ENCODE results near the gene FAM50B.

FAM50B gene

DNA sequence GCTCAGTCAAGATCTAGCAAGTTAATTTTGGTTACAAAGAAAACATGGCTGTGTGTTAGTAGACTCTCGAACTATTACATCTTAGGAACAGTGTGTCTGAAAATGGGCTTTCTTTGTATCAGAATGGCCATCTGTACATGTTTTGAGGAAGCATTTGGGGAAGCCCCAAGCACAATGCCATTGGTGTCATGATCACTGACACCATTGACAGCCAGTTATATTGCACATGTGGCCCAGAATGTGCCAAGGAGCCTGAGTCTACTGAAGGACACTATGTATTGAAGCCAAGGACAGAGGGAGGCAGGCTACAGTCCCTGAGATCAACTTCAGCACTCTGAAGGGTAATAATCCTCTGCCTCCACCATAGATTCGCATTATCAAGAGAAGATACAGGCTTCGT lies 12.6 kb upstream of the FAM50B start:
- H3K9ac ChIP-seq (ENCODE audit: low read depth, low read length) = no peak overlapping the region
- H3K27ac ChIP-seq (ENCODE audit: low read depth, low read length) = no peak overlapping the region
- H3K4me3 ChIP-seq (ENCODE audit: low read depth, low read length) = no peak overlapping the region
- no peaks in the 10 kb centered on the region for H3K4me1 ChIP-seq (ENCODE audit: control insufficient read depth, insufficient read depth, low read length)
- no peaks in the 10 kb centered on the region for H3K9me3 ChIP-seq (ENCODE audit: control insufficient read depth, insufficient read depth, low read length)
- H3K36me3 ChIP-seq (ENCODE audit: control insufficient read depth, insufficient read depth, low read length) = no peaks in the 10 kb centered on the region
- H3K27me3 ChIP-seq (ENCODE audit: control insufficient read depth, insufficient read depth, low read length) = no peaks in the 10 kb centered on the region

DNA sequence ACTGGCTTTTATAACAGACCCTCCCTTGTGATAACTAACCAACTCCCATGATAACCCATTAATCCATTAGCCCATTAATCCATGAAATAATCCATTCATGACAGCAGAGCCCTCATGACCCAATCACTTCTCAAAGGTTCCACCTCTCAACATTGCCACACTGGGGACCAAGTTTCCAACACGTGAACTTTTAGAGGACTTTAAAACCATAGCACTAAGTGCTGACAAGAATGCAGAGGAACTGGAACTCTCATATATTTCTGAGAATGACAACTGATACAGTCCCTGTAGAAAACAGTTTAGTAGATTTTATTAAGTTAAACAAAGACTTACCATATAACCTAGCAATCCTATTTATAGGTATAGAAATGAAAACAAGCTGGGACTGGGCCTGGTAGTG lies 11.4 kb upstream of the FAM50B start:
- H3K27me3 ChIP-seq (ENCODE audit: control insufficient read depth, insufficient read depth, low read length) = no peaks in the 10 kb centered on the region
- no peak overlapping the region for H3K27ac ChIP-seq (ENCODE audit: low read depth, low read length)
- H3K4me1 ChIP-seq (ENCODE audit: control insufficient read depth, insufficient read depth, low read length) = no peaks in the 10 kb centered on the region

DNA sequence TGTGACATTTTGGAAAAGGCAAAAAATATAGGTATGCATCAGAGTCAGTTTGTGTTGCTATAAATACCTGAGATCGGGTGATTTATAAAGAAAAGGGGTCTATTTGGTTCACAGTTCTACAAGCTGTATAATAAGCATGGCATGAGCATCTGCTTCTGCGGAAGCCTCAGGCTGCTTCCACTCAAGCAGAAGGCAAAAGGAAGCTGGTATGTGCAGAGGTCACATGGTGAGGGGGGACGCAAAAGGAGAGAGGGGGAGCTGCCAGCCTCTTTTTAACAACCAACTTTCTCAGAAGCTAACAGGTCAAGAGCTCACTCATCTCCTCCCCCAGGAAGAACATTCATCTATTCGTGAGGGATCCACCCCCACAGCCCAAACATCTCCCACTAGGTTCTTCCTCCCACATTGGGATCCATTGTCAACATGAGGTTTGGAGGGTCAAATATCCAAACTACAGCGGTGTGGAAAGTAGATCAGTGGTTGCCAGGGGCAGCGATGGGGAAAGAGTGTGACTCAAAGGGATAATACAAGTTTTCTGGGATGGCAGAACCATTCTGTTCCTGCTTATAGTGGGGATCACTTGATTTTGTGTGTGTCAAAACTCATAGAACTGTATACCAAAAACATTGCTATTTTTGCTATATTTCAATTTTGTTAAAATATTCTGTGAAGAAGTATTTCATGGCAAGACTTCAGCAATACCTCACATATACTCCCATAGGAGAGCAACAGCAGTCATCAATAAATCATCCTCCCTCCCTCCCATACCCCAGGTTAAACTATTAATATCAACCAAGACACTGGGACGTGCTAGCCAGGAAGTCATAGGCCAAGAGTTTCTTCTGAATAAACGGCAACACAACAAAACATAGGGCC lies 9.9 kb upstream of the FAM50B start:
- no peak overlapping the region for H3K9ac ChIP-seq (ENCODE audit: low read depth, low read length)
- no peaks in the 10 kb centered on the region for H3K9me3 ChIP-seq (ENCODE audit: control insufficient read depth, insufficient read depth, low read length)

More for the DNA sequence above, 11.4 kb upstream of the FAM50B start:
- H3K9ac ChIP-seq (ENCODE audit: low read depth, low read length) = no peak overlapping the region
- H3K36me3 ChIP-seq (ENCODE audit: control insufficient read depth, insufficient read depth, low read length) = no peaks in the 10 kb centered on the region
- H3K9me3 ChIP-seq (ENCODE audit: control insufficient read depth, insufficient read depth, low read length) = no peaks in the 10 kb centered on the region
- no peak overlapping the region for H3K4me3 ChIP-seq (ENCODE audit: low read depth, low read length)

DNA sequence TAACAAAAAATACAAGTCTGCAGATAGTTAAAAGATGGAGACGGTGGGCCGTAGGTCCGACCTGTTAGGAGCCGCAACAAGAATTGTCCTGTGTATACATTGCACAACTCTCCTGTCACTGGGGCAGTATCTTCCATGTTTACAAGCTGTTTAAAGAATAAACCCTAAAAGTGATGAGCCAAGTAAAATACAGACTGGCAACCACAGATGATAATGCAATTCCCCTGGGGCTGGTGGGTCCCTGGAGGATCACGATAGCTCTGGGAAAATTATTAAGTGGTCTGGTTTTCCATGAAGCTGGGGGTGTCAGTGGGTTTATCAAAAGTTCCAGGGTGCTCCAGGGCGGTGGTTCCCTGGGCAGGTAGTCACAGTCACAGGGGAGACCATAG lies 8.1 kb upstream of the FAM50B start:
- no peaks in the 10 kb centered on the region for H3K27me3 ChIP-seq (ENCODE audit: control insufficient read depth, insufficient read depth, low read length)
- no peaks in the 10 kb centered on the region for H3K4me1 ChIP-seq (ENCODE audit: control insufficient read depth, insufficient read depth, low read length)

More for the DNA sequence above, 9.9 kb upstream of the FAM50B start:
- no peaks in the 10 kb centered on the region for H3K36me3 ChIP-seq (ENCODE audit: control insufficient read depth, insufficient read depth, low read length)
- no peak overlapping the region for H3K4me3 ChIP-seq (ENCODE audit: low read depth, low read length)
- no peaks in the 10 kb centered on the region for H3K27me3 ChIP-seq (ENCODE audit: control insufficient read depth, insufficient read depth, low read length)
- no peaks in the 10 kb centered on the region for H3K4me1 ChIP-seq (ENCODE audit: control insufficient read depth, insufficient read depth, low read length)
- H3K27ac ChIP-seq (ENCODE audit: low read depth, low read length) = no peak overlapping the region

DNA sequence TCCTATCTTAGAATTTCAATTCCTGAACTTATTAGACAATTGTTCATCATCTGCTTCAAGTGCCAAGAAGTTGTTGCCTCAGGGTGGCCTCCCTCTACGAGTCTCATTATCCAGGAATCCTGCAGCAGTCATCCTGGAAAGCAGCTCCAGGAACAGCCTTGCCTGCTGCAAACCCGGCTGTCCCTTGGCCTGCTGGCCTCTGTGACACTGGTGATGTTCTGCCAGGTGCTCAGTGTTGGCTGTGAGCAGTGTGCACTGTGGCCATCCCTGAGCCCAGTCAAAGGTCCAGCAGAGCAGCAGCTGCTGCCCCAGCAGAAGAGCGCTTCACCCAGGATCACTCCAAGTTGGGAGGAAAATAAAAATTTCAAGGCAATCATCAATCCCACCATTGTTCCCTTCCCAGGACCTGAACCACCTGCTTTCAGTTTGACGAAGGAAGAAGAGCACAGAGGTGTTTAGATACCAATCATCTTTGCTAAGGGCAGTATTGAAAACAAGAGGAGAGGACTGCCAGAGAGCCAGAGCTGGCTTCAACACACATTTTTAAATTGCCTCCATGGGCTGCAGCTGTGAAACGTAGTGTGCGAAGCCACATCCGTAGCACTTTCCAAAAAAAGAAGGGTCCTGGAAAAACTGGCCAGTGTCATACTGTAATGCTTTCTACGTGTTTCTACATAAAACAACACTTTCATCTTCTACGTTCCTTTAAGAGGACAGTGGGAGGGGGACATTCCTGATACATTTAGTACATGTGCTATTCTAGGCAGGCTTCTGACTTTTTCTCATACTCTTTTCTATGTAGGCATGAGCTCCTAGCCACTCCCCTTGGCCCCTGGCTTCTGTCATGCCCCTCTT lies 7.2 kb upstream of the FAM50B start:
- Histone ChIP-seq H3K27ac (ENCODE audit: low read depth, low read length) (no peak overlapping the region), H3K36me3 (ENCODE audit: control insufficient read depth, insufficient read depth, low read length) (no peaks in the 10 kb centered on the region), H3K4me1 (ENCODE audit: control insufficient read depth, insufficient read depth, low read length) (no peaks in the 10 kb centered on the region), H3K27me3 (ENCODE audit: control insufficient read depth, insufficient read depth, low read length) (no peaks in the 10 kb centered on the region), H3K4me3 (ENCODE audit: low read depth, low read length) (no peak overlapping the region), H3K9me3 (ENCODE audit: control insufficient read depth, insufficient read depth, low read length) (no peaks in the 10 kb centered on the region), H3K9ac (ENCODE audit: low read depth, low read length) (no peak overlapping the region)

More for the DNA sequence above, 8.1 kb upstream of the FAM50B start:
- Histone ChIP-seq H3K9me3 (ENCODE audit: control insufficient read depth, insufficient read depth, low read length) (no peaks in the 10 kb centered on the region), H3K36me3 (ENCODE audit: control insufficient read depth, insufficient read depth, low read length) (no peaks in the 10 kb centered on the region), H3K27ac (ENCODE audit: low read depth, low read length) (no peak overlapping the region), H3K4me3 (ENCODE audit: low read depth, low read length) (no peak overlapping the region), H3K9ac (ENCODE audit: low read depth, low read length) (no peak overlapping the region)

DNA sequence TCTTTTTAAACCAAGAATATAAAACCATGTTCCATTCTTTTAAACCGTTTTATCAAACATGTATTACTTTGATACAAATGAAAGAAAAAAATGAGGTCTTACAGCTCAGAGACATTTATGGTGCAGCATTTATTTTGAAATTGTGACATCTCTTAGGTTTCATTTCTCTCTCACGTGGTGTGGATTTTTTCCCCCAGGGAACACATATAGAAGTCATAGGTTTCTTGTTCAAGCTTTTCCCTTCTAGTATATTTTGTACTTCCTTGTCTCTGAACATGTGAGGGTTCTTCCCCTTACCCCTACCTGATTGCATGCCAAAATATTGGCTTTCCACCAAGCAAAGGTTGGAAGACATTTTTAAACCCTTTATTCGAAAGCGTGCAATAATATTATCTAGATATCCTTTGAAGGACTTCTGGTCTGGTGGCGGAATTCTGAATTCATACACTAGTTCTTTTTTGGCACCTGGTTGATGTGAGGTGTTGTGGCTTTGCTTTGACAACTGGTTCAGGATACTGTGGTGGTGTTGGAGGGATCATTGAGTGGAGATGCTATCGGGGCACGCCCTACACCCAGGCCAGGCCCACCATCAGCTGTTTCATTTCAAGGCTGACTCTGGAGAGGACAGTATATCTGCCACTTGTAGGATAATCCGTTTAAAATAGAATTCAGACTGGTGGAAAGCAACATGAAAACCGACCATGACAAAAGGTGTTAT lies 5.6 kb upstream of the FAM50B start:
- Histone ChIP-seq H3K4me3 (ENCODE audit: low read depth, low read length) (no peak overlapping the region), H3K27me3 (ENCODE audit: control insufficient read depth, insufficient read depth, low read length) (no peaks in the 10 kb centered on the region), H3K9me3 (ENCODE audit: control insufficient read depth, insufficient read depth, low read length) (no peaks in the 10 kb centered on the region), H3K27ac (ENCODE audit: low read depth, low read length) (no peak overlapping the region), H3K36me3 (ENCODE audit: control insufficient read depth, insufficient read depth, low read length) (no peaks in the 10 kb centered on the region), H3K4me1 (ENCODE audit: control insufficient read depth, insufficient read depth, low read length) (peaks cover 4% of the 10 kb centered on the region), H3K9ac (ENCODE audit: low read depth, low read length) (no peak overlapping the region)

DNA sequence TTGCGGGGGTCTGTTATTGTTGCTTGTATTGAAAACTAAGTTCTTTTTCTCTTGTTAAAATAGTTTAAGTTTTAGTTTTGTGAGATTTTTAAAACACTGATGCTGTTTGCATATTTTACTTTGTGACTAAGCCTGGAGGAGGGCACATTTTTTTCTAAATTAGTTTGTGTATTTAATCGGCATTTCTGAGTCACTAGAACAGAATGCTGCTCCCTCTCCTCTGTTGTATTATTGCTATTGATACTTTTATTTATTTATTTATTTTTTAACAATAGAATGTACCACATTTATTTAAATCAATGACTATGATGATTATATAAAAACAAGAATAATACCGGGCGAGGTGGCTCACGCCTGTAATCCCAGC lies 5.1 kb upstream of the FAM50B start:
- H3K36me3 ChIP-seq (ENCODE audit: control insufficient read depth, insufficient read depth, low read length) = no peaks in the 10 kb centered on the region
- H3K4me3 ChIP-seq (ENCODE audit: low read depth, low read length) = no peak overlapping the region
- no peaks in the 10 kb centered on the region for H3K9me3 ChIP-seq (ENCODE audit: control insufficient read depth, insufficient read depth, low read length)
- no peak overlapping the region for H3K27ac ChIP-seq (ENCODE audit: low read depth, low read length)
- peaks cover 6% of the 10 kb centered on the region for H3K4me1 ChIP-seq (ENCODE audit: control insufficient read depth, insufficient read depth, low read length)
- no peaks in the 10 kb centered on the region for H3K27me3 ChIP-seq (ENCODE audit: control insufficient read depth, insufficient read depth, low read length)
- H3K9ac ChIP-seq (ENCODE audit: low read depth, low read length) = no peak overlapping the region

DNA sequence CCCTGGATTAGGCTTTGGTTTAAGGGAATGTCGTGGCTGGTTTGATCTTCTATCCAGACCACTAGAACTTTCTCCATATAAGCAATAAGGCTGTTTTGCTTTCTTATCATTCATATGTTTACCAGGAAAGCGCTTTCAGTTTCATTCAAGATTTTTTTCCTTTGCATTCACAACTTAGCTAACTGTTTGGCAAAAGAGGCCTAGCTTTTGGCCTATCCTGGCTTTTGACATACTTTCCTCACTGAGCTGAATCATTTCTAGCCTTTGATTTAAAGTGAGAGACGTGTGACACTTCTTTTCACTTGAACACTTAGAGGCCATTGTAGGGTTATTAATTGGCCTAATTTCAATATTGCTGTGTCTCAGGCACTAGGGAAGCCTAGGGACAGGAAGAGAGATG lies 1.7 kb upstream of the FAM50B start:
- Histone ChIP-seq H3K4me3 (ENCODE audit: low read depth, low read length) (no peak overlapping the region), H3K9me3 (ENCODE audit: control insufficient read depth, insufficient read depth, low read length) (no peaks in the 10 kb centered on the region), H3K27ac (ENCODE audit: low read depth, low read length) (no peak overlapping the region), H3K27me3 (ENCODE audit: control insufficient read depth, insufficient read depth, low read length) (no peaks in the 10 kb centered on the region), H3K4me1 (ENCODE audit: control insufficient read depth, insufficient read depth, low read length) (peaks cover 6% of the 10 kb centered on the region), H3K36me3 (ENCODE audit: control insufficient read depth, insufficient read depth, low read length) (no peaks in the 10 kb centered on the region), H3K9ac (ENCODE audit: low read depth, low read length) (no peak overlapping the region)

DNA sequence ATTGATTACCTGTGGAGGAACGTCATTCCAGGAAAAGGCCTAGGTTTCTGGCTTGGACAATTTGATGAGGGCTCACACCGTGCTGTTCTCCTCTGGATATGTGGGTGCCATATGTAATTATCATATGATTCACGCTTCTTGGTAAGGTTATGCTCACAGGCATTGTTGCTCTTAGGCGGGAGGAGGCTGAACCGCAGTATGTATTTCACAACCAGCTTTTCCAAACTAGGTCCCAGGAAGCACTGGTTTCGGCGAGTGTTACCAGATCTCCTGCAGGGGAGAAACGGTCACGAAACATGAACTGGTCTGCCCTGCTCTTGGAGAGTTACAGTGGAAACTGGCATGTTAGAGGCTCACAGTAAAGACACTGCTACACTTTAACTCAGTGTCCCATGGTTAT lies 793 bp upstream of the FAM50B start:
- Histone ChIP-seq H3K4me3 (ENCODE audit: low read depth, low read length) (peak overlapping the region; percentile 84), H3K9me3 (ENCODE audit: control insufficient read depth, insufficient read depth, low read length) (no peaks in the 10 kb centered on the region), H3K4me1 (ENCODE audit: control insufficient read depth, insufficient read depth, low read length) (peaks cover 6% of the 10 kb centered on the region), H3K36me3 (ENCODE audit: control insufficient read depth, insufficient read depth, low read length) (no peaks in the 10 kb centered on the region), H3K27ac (ENCODE audit: low read depth, low read length) (no peak overlapping the region), H3K27me3 (ENCODE audit: control insufficient read depth, insufficient read depth, low read length) (no peaks in the 10 kb centered on the region), H3K9ac (ENCODE audit: low read depth, low read length) (no peak overlapping the region)

DNA sequence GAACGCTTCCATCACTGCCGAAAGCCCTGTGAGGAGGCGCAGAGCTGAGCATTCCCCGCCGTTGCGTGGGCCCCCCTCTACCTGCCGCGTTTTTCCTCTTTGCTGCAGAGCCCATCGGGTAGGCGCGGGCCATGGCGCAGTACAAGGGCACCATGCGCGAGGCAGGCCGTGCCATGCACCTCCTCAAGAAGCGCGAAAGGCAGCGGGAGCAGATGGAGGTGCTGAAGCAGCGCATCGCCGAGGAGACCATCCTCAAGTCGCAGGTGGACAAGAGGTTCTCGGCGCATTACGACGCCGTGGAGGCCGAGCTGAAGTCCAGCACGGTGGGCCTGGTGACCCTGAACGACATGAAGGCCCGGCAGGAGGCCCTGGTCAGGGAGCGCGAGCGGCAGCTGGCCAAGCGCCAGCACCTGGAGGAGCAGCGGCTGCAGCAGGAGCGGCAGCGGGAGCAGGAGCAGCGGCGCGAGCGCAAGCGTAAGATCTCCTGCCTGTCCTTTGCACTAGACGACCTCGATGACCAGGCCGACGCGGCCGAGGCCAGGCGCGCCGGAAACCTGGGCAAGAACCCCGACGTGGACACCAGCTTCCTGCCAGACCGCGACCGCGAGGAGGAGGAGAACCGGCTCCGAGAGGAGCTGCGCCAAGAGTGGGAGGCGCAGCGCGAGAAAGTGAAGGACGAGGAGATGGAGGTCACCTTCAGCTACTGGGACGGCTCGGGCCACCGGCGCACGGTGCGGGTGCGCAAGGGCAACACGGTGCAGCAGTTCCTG lies 693 bp downstream of the FAM50B start:
- Histone ChIP-seq H3K4me3 (ENCODE audit: low read depth, low read length) (peak overlapping the region; percentile 84), H3K9ac (ENCODE audit: low read depth, low read length) (no peak overlapping the region), H3K27ac (ENCODE audit: low read depth, low read length) (no peak overlapping the region)

More for the DNA sequence above, 693 bp downstream of the FAM50B start:
- Histone ChIP-seq H3K4me1 (ENCODE audit: control insufficient read depth, insufficient read depth, low read length) (peaks cover 6% of the 10 kb centered on the region), H3K9me3 (ENCODE audit: control insufficient read depth, insufficient read depth, low read length) (no peaks in the 10 kb centered on the region), H3K36me3 (ENCODE audit: control insufficient read depth, insufficient read depth, low read length) (no peaks in the 10 kb centered on the region), H3K27me3 (ENCODE audit: control insufficient read depth, insufficient read depth, low read length) (no peaks in the 10 kb centered on the region)
